GM06990 (cell line): ENCODE results near the gene FGFBP2.

ENCODE experiments used
- DNase-seq: peaks from one replicate; pipeline ENCODE4 v3.0.0-alpha.2; 2011; ENCODE audit not compliant: insufficient read length; ENCODE audit errors: extremely low read depth
- H3K27me3 ChIP-seq: replicated peaks from 2 replicates; pipeline ENCODE4 v1.6.0; 2011; ENCODE audit warnings: low read length; ENCODE audit not compliant: control insufficient read depth, insufficient read depth
- H3K36me3 ChIP-seq: 2 replicates; pipeline ENCODE4 v1.5.1; 2011; ENCODE audit warnings: low read length; ENCODE audit not compliant: control insufficient read depth, insufficient read depth
- H3K4me3 ChIP-seq: replicated peaks from 2 replicates; pipeline ENCODE4 v1.5.1; 2011; ENCODE audit warnings: low read depth, mild to moderate bottlenecking, control low read depth, low read length
- CTCF ChIP-seq: IDR thresholded peaks from 2 replicates; pipeline ENCODE4 v1.5.1; 2011; ENCODE audit warnings: low read length, control low read depth, mild to moderate bottlenecking, inconsistent platforms; ENCODE audit not compliant: insufficient read depth, poor library complexity, severe bottlenecking

The FGFBP2 gene

GRCh38 chr4:15990570-15991285, 27.8 kb upstream of the FGFBP2 start:
- Histone ChIP-seq H3K4me3 (no peak overlapping the region), H3K27me3 (no peaks in the 10 kb centered on the region; the same call in 1 of the 2 replicates), H3K36me3 (no peaks in the 10 kb centered on the region)
- no peak for TF ChIP-seq CTCF
- DNase-seq: no peak

GRCh38 chr4:15989424-15989823, 26.4 kb upstream of the FGFBP2 start:
- Histone ChIP-seq H3K36me3 (no peaks in the 10 kb centered on the region), H3K4me3 (no peak overlapping the region), H3K27me3 (no peaks in the 10 kb centered on the region; the same call in 1 of the 2 replicates)
- TF ChIP-seq CTCF: no peak
- no peak for DNase-seq

GRCh38 chr4:15988222-15988621, 25.2 kb upstream of the FGFBP2 start:
- TF ChIP-seq CTCF: no peak
- H3K36me3 ChIP-seq: no peaks in the 10 kb centered on the region
- H3K4me3 ChIP-seq: no peak overlapping the region
- DNase-seq: no peak
- no peaks in the 10 kb centered on the region; the same call in 1 of the 2 replicates for H3K27me3 ChIP-seq

- H3K36me3 ChIP-seq: no peaks in the 10 kb centered on the region
- no peaks in the 10 kb centered on the region; the same call in none of the 2 replicates for H3K27me3 ChIP-seq
- no peak for DNase-seq
- no peak overlapping the region for H3K4me3 ChIP-seq
- no peak for TF ChIP-seq CTCF
These were observed 23.9 kb upstream of the FGFBP2 start for GRCh38 chr4:15986907-15987306.

- TF ChIP-seq CTCF: no peak
- no peak for DNase-seq
- Histone ChIP-seq H3K4me3 (no peak overlapping the region), H3K27me3 (no peaks in the 10 kb centered on the region; the same call in none of the 2 replicates), H3K36me3 (no peaks in the 10 kb centered on the region)
These were observed 20.6 kb upstream of the FGFBP2 start for GRCh38 chr4:15983610-15984009.
